ENCODE data around the gene SP4.
A peak's percentile ranks its signal among the peaks of the same experiment; 100 is the strongest.

SP4 gene

DNA sequence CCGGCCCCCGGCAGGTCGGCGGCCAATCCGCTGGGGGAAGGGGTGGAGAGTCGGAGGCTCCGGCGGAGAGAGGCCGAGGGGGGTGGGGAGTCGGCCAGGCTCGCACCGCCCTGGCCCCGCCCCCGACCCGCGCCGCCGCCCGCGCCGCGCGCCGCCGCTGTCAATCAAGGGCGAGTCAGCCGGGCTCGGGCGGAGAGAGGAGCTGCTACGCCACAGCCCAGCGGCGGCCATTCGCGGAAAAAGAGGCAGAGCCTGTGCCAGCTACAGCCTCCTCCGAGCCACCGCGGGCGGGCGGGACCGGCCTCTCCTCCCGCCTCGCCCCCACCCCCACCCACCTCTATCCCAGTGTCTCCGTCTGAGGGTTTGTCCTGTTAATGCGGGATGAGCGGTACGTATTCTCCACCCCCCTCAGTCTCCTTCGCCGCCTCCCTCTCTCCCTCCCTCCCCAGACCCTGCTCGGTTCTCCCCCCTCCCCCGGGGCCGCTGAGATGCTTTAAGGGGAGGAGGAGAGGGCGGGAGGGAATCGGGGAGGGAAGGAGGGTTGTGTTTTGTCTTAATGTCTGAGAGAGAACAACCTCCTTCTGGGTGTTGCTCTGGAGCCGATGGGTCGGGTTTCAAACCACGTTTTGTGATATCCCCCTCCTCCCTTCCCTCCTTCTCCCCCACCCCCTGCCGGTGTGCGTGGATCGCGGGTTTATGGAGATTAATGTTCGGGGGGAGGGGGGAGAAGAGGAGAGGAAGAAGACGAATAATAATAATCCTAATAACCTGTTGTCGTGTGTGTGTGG, at the start of gene SP4:
SP4 (plus strand) TSS at position 213 of the 788 bp plus-strand sequence; CDS start at position 382, 169 bp downstream.
- peak; percentile 89 to 98 for DNase-seq

DNA sequence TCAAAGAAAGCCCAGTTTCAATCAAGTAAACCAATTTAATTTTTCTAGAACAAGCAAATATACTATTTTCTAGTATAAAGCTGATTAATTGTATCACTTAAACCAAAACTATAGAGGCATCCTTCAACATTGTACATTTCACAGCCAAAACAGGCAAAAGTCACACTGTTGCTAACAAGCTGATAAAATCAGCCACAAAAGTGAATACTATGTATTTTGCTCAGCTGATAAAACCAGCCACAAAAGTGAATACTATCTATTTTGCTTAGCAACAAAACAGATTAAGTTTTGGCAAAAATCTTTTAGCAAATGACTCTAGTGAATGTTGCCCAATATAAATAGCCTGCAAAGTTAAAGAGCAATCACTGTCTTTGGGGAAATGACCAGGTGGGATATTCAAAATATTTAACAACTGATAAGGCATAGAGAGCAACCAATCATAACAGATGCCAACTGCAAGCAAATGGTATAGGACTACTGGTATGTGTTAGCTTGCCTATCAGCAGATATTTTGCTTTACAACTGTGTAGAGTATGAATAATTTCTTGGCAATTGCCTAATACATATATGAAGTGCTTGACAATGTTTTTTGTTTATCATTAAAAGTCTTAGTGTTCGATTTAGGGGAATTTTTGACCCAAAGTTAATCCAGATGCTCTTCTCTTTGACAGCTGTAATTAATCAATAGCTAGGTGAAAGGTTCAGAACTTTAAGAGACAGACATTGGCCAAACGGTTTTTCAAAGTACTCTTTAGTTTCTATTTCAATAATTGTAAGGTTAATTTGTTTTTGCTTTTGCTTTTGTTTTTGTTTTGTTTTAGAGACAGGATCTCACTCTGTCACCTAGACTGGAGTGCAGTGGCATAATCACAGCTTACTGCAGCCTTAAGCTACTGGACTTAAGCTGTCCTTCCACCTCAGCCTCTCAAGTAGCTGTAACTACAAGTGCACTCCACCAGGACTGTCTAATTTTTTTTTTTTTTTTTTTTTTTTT, 44.4 kb upstream of the SP4 start:
- no peak for DNase-seq

DNA sequence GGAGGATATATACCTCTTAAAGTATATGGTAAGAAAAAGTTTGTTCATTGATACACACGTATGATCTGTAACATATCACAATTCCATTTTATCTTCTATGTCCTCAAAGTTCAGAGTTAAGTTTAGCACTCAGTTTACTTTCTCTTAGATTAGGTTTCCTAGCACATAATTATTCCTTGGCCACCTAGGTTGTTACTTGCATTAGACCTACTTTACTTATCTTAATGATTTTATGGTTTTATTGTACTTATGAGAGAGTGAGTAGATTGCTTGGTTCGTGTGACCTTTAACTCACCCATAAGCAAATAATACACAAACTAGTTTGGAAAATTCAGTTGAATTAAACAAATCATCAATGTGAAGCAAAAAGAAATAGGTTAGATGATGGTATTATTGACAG, 33.9 kb upstream of the SP4 start:
- no peak for DNase-seq

DNA sequence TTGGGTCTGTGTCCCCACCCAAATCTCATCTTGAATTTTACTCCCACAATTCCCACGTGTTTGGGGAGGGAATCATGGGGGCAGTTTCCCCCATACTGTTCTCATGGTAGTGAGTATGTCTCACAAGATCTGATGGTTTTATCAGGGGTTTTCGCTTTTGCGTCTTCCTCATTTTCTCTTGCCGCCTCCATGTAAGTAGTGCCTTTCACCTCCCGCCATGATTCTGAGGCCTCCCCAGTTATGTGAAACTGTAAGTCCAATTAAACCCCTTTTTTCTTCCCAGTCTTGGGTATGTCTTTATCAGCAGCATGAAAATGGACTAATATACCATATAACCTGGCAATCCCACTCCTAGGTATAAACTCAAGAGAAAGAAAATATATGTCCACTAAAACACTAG, 25.9 kb upstream of the SP4 start:
- no peak for DNase-seq

DNA sequence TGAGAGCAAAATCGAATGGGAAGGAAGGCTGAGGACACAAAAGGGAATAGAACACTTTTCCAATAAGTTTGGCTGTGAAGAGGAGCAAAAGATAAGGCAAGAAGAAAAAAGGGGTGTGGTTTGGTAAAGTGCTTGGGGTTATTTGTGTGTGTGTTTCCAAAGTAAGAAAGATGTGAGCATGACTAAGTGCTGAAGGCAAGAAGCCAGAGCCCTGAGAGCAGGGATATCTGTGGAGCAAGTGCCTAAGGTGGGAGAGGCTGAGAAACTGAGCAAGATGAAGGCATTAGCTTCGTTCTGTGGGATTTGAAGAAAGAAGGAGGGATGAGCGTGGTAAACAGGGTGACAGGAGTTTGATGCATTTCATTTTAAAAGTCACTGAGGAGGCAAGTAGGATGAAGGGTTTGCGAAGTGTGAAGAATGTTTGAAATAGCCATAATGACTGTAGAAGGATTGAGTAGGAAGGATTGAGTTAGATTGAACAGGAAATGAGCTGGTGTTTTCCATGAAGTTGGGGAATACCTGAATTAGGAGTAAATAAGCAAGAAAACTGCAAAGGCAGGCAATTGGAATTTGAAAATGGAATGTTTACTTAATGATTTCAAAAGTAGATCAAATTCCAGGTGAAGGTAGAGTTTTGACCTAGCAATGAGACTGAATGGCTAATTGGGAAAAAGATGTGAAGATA, 19.9 kb upstream of the SP4 start:
- DNase-seq: no peak

DNA sequence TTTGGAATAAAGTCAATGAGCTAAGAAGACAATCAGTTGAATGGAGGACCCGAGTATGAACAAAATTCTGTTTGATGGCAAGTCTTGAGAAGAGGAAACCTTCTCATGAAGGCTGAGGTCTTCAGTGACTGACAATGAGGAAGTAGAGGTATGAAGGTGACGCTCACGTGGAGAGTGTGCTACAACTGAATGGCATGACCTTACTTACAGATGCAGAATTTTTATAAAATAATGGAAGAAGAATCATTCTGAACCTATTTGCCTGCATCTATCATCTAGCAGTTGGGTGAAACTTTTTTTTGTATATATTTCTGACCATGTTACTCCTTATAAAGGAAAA, 19.4 kb upstream of the SP4 start:
- DNase-seq: no peak

DNA sequence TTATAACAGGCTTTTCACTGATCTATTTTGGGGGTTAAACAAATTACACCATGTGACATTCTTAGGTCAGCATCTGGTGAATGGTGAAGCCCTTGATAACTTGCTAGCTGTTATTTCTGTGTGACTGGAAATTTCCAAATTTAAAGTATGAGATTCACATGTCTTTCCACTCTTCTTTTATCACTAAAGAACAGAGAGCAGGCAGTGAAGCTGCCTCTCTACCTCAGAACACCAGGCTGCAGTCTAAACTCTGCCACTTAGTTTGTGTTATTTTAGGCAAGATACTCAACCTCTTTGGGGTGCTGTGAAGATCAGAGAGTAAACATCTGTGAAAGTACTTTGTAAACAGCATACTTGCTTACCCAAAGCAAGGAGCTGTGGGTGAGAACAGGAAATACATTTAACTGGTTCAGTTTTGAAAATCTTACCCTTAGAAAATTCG, 15.5 kb upstream of the SP4 start:
- no peak for DNase-seq

DNA sequence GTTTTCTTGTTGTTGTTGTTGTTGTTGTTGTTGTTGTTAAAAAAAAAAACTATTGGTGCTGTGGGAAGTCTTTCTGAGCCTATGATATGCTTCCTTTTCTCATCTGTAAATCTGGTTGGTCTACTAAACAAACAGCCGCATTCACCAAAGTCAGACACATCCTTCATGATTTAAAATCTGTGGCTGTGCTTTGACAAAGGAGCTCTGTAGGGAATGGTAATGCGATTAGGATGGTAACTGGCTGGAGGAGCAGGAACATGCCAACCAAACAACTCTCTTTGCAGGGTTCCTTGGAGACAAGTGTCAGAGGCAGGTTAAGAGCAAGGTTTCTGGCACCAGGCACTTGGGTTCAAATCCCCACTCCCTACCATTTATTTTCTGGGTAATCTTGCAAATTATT, 14.9 kb upstream of the SP4 start:
- no peak for DNase-seq

DNA sequence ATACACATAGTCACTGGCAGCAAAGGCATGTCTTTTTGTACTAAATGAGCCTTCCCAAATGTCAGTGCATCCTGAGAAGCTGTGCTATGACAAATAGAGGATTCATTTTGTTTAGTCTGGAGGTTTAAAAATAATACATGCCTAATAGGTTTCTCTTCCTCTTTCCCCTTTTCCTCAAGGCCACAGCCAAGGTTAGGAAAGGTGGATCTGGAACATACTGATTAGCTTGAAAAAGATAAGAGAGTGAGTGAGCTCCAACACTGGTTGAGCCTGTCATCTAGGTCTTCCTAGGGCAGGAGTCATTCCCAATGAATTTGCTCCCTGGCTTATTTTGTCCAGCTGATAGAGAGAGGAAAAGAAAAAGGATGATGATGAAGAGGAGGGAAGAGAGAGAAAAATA, 14.4 kb upstream of the SP4 start:
- no peak for DNase-seq

DNA sequence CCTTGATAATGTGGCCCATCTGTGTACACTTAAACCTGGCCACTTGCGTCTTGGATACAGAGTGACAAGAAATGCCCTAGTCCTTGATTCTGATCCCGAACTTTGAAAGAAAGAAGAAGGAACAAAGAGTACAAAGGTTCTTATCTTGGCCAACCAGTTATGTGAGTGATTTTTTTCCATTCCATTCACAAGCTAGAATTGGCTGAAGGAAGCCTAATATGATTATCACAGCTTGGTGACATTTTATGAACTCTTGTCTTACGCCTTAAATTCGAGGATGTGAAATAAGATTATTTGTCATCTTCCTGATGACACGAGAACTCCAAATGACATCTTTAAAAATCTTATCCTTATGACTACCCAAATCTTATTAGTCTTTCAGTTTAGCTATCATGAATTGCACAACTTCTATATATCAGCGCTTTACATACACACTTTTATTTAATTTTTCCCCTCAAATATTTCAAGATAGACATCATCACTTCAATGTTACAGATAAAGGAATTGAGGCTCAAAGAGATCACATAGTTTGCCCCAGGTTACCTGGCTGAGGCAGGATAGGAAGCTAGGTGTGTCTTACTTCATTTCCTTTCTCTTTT, 13.0 kb upstream of the SP4 start:
- DNase-seq: no peak

DNA sequence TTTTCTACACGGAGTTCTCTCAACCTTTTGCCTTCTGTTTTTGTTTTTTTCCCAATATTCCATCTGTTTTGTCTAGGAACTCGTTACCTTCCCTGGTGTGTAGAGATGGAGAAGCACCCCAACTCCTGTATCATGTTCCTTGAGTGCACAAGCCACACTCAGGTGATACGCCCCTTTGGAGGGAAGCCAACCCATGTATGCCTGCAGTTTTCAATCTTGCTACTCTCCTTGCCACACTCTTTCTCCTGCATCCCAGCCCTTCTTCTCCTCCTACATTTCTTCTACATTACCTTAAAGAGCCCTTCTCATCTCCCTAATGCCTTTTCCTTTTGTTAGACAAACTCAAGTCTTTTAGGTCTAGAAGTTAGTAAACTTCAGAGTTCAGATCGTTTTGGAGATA, 10.2 kb upstream of the SP4 start:
- DNase-seq: no peak

DNA sequence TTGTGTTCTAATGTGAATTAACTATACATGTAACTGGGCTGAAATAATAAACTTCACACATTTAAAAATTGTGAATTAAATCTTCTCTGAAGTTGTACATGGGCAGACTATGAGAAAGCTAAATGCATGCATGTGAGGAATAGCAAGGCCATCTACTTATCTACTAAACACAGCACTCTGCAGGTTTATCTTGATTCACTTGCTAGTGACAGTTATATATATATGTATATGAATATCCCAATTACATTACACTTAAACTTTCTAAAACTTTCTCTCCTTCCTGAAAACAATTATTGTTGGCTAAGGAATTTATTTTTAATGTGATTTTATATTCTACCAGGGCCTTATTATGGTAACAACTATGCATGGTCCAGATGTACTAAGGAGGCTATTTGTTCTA, 5.1 kb upstream of the SP4 start:
- no peak for DNase-seq

DNA sequence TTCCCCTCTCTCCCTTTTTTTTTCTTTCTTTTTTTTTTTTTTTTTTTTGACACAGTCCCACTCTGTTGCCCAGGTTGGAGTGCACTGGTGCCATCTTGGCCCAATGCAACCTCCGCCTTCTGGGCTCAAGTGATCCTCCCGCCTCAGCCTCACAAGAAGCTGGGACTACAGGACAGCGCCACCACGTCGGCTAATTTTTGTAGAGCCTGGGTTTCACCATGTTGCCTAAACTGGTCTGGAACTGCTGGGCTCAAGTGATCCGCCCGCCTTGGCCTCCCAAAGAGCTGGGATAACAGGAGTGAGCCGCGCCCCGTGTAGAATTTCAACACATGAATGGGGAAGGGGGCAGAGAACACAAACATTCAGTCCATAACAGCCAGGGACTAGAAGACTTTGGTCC, 2.6 kb upstream of the SP4 start:
- DNase-seq: no peak

DNA sequence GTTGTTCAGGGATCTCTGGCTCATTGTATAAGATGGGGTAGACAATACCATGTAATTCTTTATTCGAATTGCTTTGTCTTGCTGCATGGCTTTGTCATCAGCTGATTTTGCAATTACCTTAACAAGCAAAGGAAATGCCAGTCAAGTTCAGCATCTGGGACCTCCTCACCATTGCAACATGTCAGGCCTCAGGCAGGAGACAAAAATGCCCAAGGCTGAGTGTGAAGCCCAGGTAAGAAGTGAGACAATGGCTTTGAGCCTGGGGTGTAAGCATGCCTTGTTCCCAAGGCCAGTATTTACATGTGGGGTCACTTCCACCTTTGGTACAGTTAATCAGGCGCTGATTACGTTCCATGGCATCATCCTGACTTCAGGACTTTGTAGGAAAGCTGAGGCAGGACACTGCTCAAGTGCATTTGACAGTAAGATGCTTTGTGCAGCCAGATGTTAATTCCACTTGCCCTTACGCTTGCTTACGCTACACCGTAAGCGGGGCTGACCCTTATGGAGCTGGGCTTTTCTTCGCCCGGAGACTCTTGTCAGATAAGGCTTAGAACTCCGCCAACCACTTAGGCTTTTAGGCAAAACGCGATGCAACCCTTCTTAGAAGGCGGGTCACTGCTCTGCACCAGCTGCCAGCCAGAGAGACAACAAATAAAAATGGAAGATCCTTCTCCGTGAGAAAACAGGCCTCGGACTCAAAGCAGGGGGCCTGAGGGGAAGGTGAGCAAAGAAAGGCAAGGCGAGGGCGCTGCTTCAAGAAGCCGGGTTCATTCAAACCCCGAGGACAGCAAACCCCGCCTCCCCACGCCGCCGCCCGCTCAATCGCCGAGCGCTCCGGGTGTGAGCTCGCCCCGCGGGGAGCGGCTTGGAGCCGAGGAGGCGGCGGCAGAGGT, 1.3 kb upstream of the SP4 start:
- peak; percentile 46 to 58 for DNase-seq

DNA sequence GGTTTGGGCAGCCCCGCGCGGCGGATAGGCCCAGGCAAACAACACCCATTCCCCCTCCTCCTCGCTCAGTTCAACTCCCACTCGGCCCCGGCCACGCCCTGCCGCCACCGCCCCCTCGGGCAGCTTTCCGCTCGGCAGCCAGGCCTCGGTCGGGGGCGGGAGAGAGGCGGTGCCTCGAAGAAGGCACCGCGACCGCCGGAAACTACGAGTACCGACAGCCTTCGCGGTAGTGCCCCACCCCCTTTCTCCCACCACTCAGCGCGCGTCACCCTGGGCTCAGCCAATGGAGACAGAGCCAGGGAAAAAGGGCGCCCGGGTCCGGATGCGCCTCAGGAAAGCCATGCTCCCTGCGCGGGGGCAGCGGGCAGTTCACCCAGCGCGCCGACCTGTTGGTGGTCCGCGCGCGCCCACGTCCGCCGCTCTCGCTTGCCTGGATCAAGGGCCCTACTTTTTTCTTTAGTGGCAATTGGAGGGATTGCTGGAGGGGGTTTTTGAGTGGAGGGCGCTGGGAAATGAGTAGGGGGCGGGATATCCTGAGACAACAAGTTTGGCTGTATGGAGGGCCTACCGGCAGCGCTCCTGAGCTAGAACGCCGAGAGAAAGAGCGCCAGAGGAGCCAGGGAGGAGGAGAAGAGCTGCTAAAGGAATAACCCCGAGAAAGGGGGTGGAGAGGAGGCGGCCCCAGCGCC, 557 bp upstream of the SP4 start:
- DNase-seq: peak; percentile 94 to 96

DNA sequence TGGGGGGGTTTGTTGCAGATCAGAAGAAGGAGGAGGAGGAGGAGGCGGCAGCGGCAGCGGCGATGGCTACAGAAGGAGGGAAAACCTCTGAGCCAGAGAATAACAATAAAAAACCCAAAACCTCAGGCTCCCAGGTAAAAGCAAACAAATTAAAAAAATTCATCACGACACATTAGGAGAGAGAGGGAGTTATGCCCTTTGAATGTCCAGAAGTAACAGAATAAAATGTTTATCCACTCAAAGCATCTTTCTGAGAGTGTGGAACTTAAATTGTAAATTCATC, 717 bp downstream of the SP4 start:
- DNase-seq: no peak

DNA sequence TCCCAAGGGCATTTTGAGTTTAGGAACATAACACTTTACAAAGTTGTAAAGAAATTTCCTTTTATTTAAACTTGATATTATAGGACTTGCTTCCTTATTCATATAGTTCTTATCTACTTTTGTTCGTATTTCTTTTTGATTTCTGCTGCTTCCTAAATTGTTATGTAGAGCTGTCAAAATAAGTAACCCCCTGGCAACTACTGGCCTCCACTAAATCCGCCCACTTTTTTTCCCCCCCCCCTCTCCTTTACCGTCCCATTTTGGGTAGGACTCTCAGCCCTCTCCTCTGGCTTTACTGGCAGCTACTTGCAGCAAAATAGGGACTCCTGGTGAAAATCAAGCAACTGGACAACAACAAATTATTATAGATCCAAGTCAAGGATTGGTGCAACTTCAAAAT, 1.1 kb downstream of the SP4 start:
- no peak for DNase-seq

DNA sequence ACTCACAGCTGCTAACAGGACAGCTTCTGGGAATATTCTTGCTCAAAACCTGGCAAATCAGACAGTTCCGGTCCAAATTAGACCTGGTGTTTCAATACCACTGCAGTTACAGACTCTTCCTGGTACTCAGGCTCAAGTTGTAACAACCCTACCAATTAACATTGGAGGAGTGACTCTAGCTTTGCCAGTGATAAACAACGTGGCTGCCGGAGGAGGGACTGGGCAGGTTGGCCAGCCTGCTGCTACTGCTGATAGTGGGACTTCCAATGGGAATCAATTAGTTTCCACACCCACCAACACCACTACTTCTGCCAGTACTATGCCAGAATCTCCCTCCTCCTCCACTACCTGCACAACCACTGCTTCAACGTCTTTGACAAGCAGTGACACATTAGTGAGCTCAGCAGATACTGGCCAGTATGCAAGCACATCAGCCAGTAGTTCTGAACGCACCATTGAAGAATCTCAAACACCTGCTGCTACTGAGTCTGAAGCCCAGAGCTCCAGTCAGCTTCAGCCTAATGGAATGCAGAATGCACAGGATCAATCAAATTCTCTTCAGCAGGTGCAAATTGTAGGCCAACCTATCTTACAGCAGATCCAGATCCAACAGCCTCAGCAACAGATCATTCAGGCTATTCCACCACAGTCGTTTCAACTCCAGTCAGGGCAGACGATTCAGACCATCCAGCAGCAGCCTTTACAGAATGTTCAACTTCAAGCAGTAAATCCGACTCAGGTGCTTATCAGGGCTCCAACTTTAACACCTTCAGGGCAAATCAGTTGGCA, 2.1 kb downstream of the SP4 start:
- no peak for DNase-seq

DNA sequence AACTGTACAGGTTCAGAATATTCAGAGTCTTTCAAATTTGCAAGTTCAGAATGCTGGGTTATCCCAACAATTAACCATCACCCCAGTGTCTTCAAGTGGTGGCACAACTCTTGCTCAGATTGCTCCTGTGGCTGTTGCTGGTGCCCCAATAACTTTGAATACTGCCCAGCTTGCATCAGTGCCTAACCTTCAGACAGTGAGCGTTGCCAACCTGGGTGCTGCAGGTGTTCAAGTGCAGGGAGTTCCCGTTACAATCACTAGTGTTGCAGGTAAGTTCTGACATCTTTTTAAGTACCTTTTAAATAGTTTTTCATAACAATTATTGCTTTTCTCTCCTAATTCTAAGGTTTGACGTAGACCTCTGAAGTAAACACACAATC, 2.7 kb downstream of the SP4 start:
- DNase-seq: no peak

DNA sequence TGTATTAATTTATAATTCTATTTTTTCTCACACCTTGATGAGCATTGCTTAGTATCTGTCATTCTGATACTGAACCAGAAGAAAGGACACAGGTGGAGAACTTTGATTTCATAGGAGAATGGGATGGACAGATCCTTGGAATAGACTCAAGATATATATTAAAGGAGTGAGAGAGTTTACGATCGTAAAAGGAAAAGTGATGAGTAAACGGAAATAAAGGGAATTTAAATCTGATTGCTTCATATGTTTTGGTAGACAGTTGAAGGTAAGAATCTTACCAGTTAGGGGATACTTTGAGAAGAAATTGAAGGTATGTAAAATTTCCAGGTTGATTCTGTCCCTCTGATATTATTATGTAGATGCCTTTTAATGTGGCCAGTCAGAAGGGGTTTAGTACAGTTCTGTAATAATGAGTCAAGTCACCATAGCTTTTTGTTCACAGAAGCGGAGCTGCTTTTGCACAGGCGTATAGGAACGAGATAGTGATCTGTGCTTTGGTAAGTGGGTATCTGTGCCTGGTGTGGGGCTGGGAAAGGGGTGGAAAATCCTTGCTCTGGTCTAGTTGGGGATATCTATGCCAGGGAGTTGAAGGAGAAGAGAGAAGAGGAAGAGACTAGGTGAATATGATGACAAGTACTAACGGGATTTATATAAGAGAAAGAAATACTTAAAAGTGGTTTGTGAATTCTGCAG, 15.4 kb downstream of the SP4 start:
- DNase-seq: no peak

All from AML-193 (cell line).